GM21825 (cell line): ENCODE data around the gene STAG2.
"Not testable (repeated sequence)": the region's sequence is repeated elsewhere in the genome, so short reads cannot be mapped to it uniquely, and the experiment has no call there.

Experiments used
- ATAC-seq: cut with Tn5 transposase; IDR thresholded peaks from one replicate; pipeline ENCODE4 v1.9.1; 2021; ENCODE audit warnings: mild to moderate bottlenecking, moderate library complexity; ENCODE audit not compliant: unreplicated experiment

STAG2 gene

DNA sequence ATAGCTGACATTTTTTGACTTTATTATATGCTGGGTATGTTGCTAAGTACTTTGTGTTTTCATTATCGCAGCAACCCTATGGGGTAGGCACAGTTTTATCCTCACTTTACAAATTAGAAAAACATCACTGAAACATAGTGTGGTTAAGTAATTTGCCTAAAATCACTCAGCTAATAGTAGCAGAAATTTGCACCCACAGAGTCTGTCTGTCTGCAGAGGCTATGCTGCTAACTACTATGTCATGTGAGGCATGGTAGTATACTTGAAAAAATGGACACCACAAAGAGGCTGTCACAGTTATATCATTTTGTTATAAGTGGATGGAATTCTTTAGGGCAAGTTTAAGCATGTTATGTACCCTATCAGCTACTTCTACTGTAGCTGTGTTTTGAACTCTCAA is 69.0 kb downstream of the STAG2 start:
- peak; percentile 64 for ATAC-seq

- ATAC-seq = no peak
Observed at GRCh38 chrX:124033821-124034220, 72.3 kb downstream of the STAG2 start.

GRCh38 chrX:124035657-124036056 is 74.2 kb downstream of the STAG2 start:
- no peak for ATAC-seq

DNA sequence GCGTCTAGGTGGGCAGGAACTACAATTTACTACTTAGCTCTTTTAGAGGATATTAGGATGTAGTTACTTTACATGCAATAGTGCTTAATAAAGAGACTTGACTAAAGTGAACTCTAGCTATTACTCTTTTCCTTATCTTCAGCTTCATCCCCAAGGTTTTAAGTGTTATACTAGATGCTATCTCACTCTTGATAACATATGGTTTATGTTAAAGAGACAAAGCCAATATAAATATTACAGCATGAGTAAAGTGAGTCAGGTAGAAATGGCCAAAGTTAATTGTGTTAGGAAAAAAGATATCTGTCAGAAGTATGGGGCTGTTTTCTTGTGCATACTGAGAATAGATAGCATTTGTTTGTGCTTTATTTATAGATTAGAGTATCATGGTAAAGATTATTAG is 80.5 kb downstream of the STAG2 start:
- ATAC-seq = no peak

- no peak for ATAC-seq
Observed at GRCh38 chrX:124045109-124045508, 83.6 kb downstream of the STAG2 start.

DNA sequence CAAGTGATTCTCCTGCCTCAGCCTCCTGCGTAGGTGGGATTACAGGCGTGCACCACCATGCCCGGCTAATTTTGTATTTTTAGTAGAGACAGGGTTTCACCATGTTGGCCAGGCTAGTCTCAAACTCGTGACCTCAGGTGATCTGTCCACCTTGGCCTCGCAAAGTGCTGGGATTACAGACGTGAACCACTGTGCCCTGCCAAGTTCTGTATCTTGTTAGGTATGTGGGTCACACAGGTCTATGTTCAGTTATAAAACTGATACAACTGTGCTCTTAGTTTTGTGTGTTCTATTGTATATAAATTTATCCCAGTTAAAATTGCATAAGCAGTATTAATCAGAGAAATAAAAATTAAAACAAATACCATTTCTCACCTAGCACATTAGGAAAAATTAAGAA is 122.9 kb downstream of the STAG2 start:
- ATAC-seq = not testable (repeated sequence)

DNA sequence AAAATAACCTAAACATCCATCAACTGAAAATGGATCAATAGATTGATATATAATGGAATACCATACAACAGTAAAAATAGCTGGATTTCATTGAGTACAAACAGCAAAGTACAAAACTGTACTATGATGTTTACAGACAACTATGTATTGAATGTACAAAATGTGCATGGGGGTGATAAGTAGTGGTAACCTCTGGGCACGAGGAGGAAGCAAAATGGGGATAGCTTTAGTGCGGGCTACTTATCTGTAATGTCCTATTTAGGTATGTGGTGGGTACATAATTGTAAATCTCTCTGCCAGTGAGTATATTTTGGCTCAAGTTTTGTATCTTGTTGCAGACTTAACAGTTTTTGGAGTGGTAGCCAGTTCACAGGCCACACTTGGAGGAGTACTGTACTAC is 123.6 kb downstream of the STAG2 start:
- ATAC-seq = no peak

DNA sequence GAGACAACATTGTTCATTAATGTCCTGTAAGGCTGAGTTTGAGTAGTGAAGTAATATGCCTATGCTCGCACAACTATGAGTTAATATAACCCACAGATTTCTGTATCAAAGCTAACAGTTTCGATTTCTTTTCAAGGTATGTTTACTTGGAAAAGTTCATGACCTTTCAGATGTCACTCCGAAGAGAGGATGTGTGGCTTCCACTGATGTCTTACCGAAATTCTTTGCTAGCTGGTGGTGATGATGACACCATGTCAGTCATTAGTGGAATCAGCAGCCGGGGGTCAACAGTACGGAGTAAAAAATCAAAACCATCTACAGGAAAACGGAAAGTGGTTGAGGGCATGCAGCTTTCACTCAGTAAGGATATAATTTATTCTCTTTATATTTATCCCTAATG is 124.9 kb downstream of the STAG2 start:
- no peak for ATAC-seq

- ATAC-seq = no peak
Observed at GRCh38 chrX:124087000-124087746, 125.7 kb downstream of the STAG2 start.

- no peak for ATAC-seq
Observed at GRCh38 chrX:124093222-124093621, 131.7 kb downstream of the STAG2 start.

GRCh38 chrX:124097116-124097515 is 135.6 kb downstream of the STAG2 start:
- no peak for ATAC-seq

DNA sequence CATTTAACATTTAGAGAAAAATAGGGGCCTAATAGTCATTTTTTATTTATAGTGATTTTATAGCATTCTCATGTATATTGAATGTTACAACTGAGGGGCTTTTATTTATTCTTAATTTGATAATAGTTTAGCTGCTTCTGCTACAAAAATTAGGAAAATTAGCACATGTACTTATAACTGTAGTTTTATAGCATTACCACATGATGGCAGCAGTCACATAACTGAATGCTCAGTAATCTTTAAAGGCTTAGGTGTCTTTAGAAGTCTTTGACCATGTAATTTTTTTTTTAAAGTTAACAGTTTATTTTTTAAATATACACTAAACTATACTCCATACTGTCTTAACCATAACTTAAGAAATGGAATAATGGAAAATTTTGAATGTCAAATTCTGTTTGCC is 136.6 kb downstream of the STAG2 start:
- ATAC-seq = no peak

DNA sequence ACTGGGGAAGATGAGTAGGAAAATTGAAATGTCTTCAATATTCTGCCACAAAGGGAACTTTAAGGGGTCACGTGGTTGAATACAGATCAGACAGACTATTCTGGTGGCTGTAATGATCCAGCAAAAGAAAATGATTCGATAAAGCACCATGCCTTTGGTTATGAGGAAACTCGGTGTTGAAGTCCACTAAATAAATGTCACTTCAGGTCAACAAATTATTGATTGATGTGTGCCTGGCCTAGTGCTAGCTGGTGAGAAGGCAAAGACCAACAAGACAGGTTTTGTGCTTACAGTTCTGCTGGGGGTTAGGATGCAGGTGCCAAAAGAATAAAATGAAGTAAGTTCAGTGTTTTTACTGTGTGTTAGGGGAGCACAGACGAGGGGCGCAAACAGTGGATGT is 142.5 kb downstream of the STAG2 start:
- no peak for ATAC-seq

- ATAC-seq = not testable (repeated sequence)
Observed at GRCh38 chrX:124104512-124104911, 143.0 kb downstream of the STAG2 start.

DNA sequence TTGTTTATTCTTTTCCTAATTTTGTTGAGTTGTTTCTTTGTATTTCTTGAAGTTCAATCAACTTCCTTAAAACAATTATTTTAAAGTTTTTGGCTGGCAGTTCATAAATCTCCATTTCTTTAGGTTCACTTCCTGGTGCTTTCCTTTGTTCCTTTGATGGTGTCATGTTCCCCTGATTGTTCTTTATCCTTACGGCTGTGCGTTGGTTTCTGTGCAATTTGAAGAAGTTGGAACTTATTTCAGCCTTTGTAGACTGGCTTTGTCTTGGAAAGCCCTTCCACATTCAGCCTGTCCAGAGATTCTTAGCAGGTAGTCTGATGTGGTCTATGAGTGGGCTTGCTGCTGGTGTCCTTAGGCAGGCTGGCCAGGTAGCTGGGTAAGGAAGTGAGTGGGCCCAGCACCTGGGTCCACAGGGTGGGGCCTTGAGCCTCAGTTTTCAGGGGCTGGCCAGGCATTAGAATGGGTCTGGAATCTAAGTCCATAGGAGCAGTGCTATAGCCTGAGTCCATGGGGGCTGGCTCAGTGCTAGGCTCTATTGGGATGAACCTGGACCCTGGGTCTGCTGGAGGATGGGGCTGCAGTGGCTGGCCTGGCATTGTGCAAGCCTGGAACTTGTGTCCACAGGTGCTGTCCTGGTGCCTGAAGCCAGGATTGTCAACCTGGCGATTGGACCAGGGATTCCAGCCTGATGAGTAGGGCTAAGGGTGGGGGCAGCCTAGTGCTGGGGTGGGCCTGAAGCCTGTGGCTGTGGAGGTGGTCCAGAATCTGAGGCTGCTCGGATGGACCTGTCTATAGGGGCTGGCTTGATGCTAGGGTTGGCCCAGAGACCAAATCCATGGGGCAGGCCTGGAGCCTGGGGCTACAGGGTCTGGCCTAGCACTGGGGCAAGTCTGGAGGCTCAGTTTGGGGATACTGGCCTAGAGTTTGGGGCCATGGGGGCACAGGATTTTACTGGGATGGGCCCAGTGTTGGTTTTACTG is 152.4 kb downstream of the STAG2 start:
- no peak for ATAC-seq

- no peak for ATAC-seq
Observed at GRCh38 chrX:124117325-124117724, 155.8 kb downstream of the STAG2 start.

DNA sequence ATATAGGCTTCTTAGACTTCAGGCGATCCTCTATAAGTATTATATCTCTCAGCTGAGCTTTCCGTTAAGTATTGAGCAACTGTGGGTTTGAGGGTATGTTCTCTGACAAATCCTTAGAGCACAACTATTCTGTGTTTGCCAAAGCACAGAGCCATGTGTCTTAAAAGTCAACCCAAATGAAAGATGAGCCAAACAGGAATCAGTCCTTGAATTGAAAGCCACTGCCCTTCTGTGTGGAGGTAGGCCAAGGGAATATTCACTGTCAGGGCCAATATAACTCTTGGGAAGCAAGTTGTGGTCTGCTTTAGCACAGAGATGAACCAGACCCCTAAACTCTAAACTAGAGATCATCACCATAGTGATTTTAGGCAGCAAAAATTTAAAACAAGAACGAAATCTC is 164.0 kb downstream of the STAG2 start:
- no peak for ATAC-seq

DNA sequence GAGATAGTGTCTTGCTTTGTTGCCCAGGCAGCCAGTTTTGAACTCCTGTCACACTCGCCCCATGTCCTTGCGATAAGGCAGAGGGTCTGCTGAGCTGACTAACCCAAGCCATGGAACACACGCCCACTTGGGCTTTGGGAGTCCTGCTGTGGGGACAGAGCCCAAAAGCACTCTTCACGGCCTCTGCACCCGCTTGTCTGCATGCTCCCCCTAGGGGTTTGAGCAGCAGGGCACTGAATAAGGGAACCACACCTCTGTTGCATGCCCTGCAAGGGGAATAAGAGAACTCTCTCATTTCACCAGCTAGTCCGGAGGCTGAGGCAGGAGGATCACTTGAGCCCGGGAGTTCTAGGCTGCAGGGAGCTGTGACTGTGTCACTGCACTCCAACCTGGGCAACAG is 166.0 kb downstream of the STAG2 start:
- ATAC-seq = no peak

DNA sequence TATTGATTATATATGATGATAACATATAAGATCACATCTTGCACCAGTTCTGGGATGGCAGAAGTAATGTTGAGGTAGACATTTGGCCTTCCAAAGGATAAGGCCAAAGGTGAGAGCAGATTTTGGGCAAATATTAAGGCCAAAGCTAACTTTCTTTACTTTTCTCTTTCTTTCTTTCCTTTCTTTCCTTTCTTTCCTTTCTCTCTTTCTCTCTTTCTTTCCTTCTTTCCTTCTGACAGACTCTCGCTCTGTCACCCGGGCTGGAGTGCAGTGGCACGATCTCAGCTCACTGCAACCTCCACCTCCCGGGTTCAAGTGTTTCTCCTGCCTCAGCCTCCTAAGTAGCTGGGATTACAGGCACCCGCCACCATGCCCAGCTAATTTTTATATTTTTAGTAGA is 170.9 kb downstream of the STAG2 start:
- not testable (repeated sequence) for ATAC-seq

DNA sequence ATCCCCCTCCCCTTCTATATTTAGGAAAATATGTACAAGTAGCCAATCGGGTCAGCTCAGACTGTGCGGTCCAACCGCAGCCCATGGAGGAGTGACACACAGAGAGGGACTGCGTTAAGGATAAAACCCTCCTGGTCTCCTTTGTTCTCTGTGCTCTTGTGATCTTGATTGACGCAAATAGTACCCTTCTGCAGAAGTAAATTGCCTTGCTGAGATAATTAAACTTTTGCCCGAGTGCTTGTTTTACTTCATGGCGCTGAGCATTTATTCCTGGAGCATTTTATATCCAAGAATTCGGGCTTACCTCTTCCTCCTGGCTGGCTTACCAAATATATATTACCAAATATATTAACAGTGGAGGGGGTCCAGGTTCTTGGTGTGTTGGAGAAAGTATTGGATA is 184.2 kb downstream of the STAG2 start:
- no peak for ATAC-seq

GRCh38 chrX:124151195-124151594 is 189.7 kb downstream of the STAG2 start:
- ATAC-seq = no peak
